Fibroblast of skin of right quadriceps (primary cell): ENCODE results near the gene ETV4.

Experiments
- DNase-seq: peaks from one replicate; pipeline ENCODE4 v3.0.0-alpha.2; 2013

Gene ETV4

GRCh38 chr17:43572368-43572980 is 26.3 kb upstream of the ETV4 start:
- DNase-seq: no peak

DNA sequence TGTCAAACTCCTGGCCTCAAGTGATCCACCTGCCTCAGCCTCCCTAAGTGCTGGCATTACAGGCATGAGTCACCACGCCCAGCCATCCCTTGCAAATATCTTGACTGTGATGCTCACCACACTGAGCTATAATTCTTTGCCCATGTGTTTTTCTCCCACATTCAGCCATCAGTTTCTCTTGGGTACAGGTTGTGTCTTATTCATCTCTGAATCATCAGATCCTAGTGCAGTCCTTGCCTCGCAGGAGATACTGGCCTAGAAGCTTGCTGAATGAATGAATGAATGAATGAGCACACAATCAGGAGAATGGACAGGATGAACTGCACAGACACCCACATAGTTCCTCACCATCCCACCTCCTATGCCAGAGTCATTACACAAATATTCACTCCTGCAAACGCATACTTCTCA is 24.4 kb upstream of the ETV4 start:
- peak; percentile 73 for DNase-seq

- DNase-seq: no peak
Observed at GRCh38 chr17:43568506-43569082, 22.5 kb upstream of the ETV4 start.

DNA sequence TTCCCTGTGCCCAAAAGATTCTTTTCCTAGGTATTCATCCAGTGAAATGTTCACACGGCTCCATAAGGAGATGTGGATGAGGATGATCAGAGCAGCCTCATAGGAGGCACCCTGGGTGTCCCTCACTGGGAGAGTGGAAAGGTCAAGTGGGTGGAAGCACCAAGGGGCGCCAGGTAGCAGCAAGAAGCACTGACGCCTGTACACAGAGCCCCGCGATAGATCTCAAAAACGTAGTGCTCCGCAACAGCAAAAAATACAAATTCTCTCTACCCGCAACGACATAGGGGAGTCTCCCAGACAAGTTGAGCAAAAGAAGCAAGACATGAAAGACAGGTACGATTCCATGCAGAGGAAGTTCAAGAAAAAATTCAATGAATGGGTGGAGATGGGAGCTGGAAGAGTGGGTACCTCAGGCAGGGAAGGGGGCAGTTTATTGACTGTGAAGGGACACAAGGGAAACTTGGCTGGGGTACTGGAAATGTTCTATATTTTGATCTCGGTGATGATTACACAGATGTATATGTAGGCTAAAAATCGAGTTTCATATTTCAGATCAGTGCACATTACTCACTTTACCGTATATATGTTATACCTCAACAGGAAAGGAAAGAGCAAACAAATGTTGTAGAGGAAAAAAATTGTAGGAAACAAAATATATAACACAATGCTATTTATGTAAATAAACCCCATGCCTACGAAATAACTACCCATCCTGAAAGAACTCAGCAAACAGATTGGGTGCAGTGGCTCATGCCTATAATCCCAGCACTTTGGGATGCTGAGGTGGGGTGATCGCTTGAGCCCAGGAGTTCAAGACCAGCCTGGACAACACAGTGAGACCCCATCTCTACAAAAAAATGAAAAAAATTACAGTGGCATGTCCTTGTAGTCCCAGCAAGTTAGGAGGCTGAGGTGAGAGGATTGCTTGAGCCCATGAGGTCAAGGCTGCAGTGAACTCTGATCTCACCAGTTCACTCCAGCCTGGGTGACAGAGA is 17.8 kb upstream of the ETV4 start:
- no peak for DNase-seq

GRCh38 chr17:43562679-43563599 is 16.8 kb upstream of the ETV4 start:
- DNase-seq: no peak

DNA sequence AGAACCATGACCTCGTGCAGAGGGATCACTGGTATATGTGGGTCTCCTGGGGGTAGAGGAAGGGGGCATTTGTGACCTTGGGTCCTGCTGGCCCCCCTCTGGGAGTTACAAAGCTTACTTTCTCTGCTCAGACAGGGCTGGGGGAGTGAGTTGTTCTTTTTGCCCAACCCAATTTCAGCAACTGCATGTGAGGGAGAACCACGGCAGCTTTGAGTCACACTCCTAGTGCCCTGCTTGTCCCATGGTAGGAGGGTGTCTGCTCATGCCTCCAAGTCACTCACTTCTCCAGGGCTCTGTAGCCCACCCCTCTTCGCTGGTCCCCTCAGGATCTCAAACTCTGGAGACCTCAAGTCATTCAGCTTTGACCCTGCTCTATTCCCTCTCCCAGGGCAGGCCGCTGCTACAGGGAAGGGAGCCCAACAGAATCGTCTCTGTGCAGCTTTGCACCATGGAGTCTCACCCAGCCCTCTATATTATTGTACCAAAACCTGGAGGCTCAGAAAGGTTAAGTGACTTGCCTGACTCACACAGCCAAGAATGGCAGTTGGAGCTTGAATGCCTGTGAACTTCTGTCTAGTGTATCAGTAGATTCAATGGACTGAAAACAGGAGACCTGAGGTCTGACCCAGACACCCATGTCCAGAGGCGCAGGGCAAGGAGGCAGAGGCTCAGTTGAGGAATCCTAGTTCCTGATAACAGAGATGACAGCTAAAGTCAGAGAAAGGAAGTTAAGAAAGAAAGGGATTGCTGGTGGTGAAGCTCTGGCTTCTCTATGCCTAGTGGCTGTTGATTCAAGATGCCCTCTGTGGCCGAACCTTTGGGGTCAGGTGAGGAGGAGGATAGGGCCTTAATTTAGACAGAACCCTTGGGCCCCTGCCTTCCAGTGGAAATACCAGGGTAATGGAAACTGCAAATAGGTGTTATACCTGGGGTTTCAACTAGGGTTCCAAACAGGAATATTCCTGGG is 14.6 kb upstream of the ETV4 start:
- DNase-seq: no peak

GRCh38 chr17:43559161-43559816 is 13.1 kb upstream of the ETV4 start:
- DNase-seq: no peak

DNA sequence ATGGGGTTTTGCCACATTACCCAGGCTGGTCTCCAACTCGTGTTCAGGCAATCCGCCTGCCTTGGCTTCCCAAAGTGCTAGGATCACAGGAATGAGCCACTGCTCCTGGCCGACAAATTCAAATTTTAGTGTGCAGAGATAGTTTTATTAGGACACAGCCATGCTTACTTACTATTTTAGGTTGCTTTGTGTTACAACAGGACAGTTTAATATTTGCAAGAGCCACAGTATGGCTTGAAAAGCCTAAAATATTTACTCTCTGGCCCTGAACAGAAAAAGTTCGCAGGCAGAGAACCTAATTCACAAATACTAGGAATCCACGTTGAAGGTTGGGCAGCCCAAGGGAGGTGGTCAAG is 12.6 kb upstream of the ETV4 start:
- no peak for DNase-seq

- peak; percentile 84 for DNase-seq
Observed at GRCh38 chr17:43556292-43556691, 10.2 kb upstream of the ETV4 start.

DNA sequence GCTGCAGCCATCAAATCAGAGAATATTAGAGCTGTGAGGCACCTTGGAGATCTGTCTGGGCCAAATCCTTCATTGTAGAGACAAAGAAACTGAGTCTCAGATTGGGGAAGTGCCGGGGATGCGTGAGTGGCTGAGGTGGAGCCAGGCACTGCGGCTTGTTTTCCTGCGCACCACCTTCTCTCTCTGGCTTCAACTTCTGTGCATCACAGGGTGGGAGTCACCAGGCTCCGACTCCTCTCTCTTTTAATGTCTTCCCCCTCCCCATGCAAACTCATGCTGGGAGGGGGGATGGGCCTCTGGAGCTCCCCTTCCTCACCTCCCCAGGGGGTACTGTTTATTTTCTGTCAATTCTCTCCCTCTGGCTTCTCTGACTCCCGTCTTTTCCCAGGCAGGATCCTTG is 8.7 kb upstream of the ETV4 start:
- no peak for DNase-seq

DNA sequence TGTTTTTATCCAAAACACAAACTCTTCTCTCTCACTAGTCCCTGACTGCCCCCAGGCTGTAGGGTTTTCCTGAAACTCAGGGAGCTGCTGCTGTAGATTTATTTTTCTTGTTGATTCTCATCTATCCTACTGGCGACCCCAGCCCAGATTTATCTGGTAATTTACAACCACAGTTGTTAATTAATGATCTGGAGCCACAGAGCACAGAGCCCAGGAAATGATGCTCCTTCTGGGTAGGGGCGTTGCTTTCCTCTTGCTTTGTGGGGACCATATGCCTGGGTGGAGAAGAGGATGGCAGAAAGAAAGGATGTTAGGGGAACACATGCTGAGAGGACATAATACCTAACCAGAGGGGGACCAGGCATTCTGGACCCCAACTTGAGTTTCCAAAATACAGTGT is 7.4 kb upstream of the ETV4 start:
- DNase-seq: no peak

DNA sequence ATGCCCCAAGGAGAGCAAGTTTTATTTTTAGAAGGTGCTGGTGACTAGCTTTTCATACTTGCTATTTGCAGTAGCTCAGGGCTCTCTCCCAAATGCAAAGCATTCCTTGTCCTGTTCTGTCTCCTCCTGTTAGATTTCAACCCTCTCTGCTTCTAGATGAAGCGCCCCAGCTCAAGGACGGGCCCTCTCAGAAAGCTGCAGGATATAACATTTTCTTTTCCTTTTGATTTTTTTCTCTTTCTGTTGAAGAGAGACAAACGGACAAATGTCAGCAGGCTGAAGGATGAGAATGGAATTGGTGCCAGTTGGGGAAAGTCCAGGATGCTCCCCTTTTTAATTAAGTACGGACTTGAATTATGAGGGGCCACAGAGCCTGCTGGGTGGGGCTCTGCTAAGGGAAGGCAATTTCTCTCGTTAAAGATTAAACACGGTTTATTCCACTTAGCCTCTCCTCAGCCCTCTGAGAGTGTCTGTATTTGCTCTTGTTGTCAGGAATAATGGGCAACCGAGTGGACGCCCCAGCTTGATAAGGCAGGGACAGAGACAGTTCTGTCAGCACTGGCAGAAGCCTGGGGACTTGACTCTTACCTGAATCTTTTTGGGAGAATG is 6.2 kb upstream of the ETV4 start:
- DNase-seq: no peak

- no peak for DNase-seq
Observed at GRCh38 chr17:43550754-43551153, 4.6 kb upstream of the ETV4 start.

DNA sequence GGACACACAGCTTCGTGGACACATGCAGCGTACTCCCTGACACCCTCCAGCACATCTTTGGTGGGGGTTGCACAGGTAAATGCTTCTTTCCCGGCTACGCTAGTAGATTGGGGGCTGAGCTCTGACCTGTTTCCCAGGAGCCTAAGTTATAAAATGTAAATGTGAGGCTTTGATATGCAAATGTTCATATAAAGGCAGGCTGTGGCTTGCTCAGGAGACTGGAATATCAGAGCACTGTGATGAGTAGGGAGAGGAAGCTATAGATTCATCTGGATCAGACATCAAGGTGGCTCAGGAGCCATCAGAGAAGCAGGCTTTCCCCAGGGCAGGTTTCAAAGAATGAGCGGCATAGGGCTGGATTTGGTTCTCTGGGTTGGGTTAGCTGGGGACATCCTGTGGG is 3.4 kb upstream of the ETV4 start:
- DNase-seq: no peak

- DNase-seq: no peak
Observed at GRCh38 chr17:43548689-43549379, 2.7 kb upstream of the ETV4 start.

DNA sequence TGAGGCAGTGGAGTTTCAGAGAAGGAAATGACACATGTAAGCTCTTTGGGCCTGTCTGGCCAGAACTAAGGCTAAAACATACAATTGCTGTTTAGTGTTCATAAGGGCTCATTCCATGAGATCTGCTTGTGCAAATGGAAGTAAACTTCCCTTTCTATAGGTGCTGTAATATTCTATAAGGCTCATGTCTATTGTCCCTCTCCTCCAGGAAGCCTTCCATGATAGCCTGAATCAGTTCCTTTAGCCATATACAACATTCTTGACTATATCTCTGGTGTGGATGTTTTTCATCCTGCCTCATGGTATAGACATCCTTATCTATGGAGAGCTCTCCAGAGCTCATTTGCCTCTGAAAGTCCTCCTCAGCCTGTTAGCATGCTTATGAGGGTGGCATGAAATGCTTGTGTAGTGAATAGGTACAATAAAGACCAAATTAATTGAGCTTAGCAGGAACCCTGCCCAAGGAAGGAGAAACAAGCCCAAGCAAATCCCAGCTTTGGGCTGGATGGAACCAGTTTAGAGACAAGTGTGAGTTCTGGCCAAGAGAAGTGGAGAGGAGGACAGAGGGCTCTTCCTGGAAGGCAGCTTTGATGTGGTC is 1.6 kb upstream of the ETV4 start:
- DNase-seq: no peak

GRCh38 chr17:43547189-43547550 is 1.0 kb upstream of the ETV4 start:
- no peak for DNase-seq

GRCh38 chr17:43545383-43545632 is 832 bp downstream of the ETV4 start:
- peak; percentile 14 for DNase-seq

DNA sequence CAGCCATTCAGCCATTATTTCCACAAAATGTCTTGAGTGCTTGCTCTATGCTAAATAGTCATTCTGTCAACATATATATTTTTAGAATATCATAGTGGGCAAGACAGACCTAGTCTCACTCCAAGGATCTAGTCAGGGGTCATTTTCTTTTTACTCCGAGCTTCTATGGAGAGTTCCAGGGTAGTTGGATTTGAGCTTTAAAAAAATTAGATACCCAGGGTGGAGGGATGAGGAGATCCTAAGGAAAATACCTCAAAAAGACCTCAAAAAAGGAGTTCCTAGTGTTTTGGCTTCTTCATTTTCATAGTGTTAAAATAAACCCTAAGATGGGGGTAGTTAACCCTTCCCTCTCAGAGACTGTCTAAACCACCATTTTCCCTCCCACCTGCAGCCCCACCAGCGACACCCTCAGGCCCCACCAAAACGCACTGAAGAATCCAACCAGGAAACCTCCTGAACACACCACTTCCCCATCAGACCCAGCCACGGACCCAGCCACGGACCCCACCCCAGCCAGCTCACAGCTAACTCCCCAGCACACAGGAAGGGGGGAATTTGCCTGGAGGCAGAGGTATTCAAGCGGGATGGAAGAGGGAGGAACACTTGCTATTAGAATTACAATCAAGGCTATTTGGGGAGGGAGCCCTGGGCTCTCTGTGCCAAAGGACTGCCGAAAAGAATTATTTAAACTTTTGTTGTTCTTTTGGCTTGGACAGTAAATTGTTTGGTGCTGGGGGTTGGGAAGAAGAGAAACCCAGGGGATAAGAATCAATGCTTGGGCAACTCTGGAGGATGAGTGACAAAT is 2.2 kb downstream of the ETV4 start:
- DNase-seq: no peak
